Fibroblast of villous mesenchyme (primary cell): ENCODE results near the gene ELMO3. TPM values are rescaled to one million over a fixed set of nuclear protein-coding genes. Genes with fewer than 3 reads are reported as not detected.

Source experiments
- DNase-seq: peaks from one replicate; pipeline ENCODE4 v3.0.0-alpha.2; 2010; ENCODE audit warnings: low read depth
- H3K4me3 ChIP-seq: 2 replicates; pipeline ENCODE4 v1.5.1; 2011; ENCODE audit warnings: low read depth, mild to moderate bottlenecking, low read length
- CTCF ChIP-seq: IDR thresholded peaks from 2 replicates; pipeline ENCODE4 v1.5.1; 2012; ENCODE audit warnings: low read depth, mild to moderate bottlenecking, low read length; ENCODE audit not compliant: insufficient read depth
- total RNA-seq: library from RNA; depleted of rRNA; stranded (reverse); fragments of >200 nt; gene quantifications from 2 replicates; pipeline ENCODE4 v1.2.3, GENCODE V29; 2012

ELMO3 gene
- total RNA-seq, 1 donor: 0.43 TPM

- peak; percentile 47 for DNase-seq
- TF ChIP-seq CTCF: no peak
- peak overlapping the region; percentile 97 for H3K4me3 ChIP-seq
These were observed 40.0 kb upstream of the ELMO3 start for GRCh38 chr16:67158637-67159600.

- H3K4me3 ChIP-seq: peak overlapping the region; percentile 97
- DNase-seq: no peak
- TF ChIP-seq CTCF: no peak
These were observed 37.3 kb upstream of the ELMO3 start for GRCh38 chr16:67161595-67162058.

- no peak for DNase-seq
- H3K4me3 ChIP-seq: no peak overlapping the region
- no peak for TF ChIP-seq CTCF
These were observed 36.3 kb upstream of the ELMO3 start for GRCh38 chr16:67162506-67163163.

- peak overlapping the region; percentile 47 for H3K4me3 ChIP-seq
- peak; percentile 64 for DNase-seq
- TF ChIP-seq CTCF: no peak
These were observed 35.5 kb upstream of the ELMO3 start for GRCh38 chr16:67163164-67163998.

GRCh38 chr16:67163999-67164558 is 34.9 kb upstream of the ELMO3 start:
- DNase-seq: peak; percentile 64
- TF ChIP-seq CTCF: no peak
- H3K4me3 ChIP-seq: peak overlapping the region; percentile 47

GRCh38 chr16:67164599-67165061 is 34.3 kb upstream of the ELMO3 start, which contains the start of gene HSF4:
TSS of gene HSF4 (plus strand) at chr16:67164745. CDS start at chr16:67164812, 67 bp downstream.
- H3K4me3 ChIP-seq: peak within 1 kb of the TSS; percentile 47
- no peak for TF ChIP-seq CTCF
- peak; percentile 58 for DNase-seq
